MCF 10A (cell line): ENCODE measurements around the gene SIK2. TPM values are rescaled to one million over a fixed set of nuclear protein-coding genes. Genes with fewer than 3 reads are reported as not detected.

Experiments used
- BruUV-seq: library from RNA; stranded (reverse); fragments of 400-500 nt; replicated peaks from 2 replicates; lab custom pipeline; 2021; lab: Mats Ljungman, UMichigan
- CTCF ChIA-PET: fragments of 300-600 bp; sonication (Branson Sonifier 250); formaldehyde crosslinking; extraction: SDS; loops from one replicate; lab custom pipeline; 2021; ENCODE audit warnings: antibody characterized with exemption, inconsistent platforms; lab: Yijun Ruan, JAX
- POLR2A ChIA-PET: fragments of 300-600, 350-650 bp; sonication (Branson Sonifier 250); formaldehyde crosslinking; extraction: SDS; loops from one replicate; lab custom pipeline; 2020; ENCODE audit warnings: antibody characterized with exemption, inconsistent platforms; lab: Yijun Ruan, JAX
- DNase-seq: peaks from one replicate; pipeline ENCODE4 v3.0.0-alpha.2; 2018; ENCODE audit not compliant: unreplicated experiment
- H3K27ac Mint-ChIP-seq: one replicate; pipeline ENCODE4 v1.8.0; 2022; ENCODE audit warnings: mild to moderate bottlenecking, low read depth, mixed read lengths; ENCODE audit not compliant: unreplicated experiment
- H3K27me3 Mint-ChIP-seq: one replicate; pipeline ENCODE4 v1.8.0; 2022; ENCODE audit warnings: mixed read lengths; ENCODE audit not compliant: insufficient read depth, unreplicated experiment
- H3K36me3 Mint-ChIP-seq: one replicate; pipeline ENCODE4 v1.8.0; 2022; ENCODE audit warnings: mild to moderate bottlenecking, moderate library complexity, mixed read lengths; ENCODE audit not compliant: insufficient read depth, unreplicated experiment
- H3K4me1 Mint-ChIP-seq: one replicate; pipeline ENCODE4 v1.8.0; 2022; ENCODE audit warnings: mixed read lengths; ENCODE audit not compliant: insufficient read depth, unreplicated experiment
- H3K4me3 Mint-ChIP-seq: one replicate; pipeline ENCODE4 v1.8.0; 2022; ENCODE audit warnings: mild to moderate bottlenecking, moderate library complexity, mixed read lengths; ENCODE audit not compliant: unreplicated experiment
- H3K9me3 Mint-ChIP-seq: one replicate; pipeline ENCODE4 v1.8.0; 2022; ENCODE audit warnings: mixed read lengths; ENCODE audit not compliant: unreplicated experiment
- intact Hi-C: fragments of 100-400 bp; cut with micrococcal nuclease; formaldehyde crosslinking; loops from 2 replicates; pipeline ENCODE4 v1.14.1; 2022
- total RNA-seq: library from RNA; stranded (reverse); gene quantifications from 2 replicates; pipeline ENCODE4 v1.2.3, GENCODE V29; 2022
- TF ChIP-seq, protein P1 (sequence below): fragments of 200-600 bp; IDR thresholded peaks from one replicate; pipeline ENCODE4 v1.8.0; 2022; ENCODE audit warnings: antibody characterized with exemption, mild to moderate bottlenecking; ENCODE audit not compliant: unreplicated experiment

Gene SIK2
- total RNA-seq, 1 experiment from 2014 or later: 13.7 TPM

DNA sequence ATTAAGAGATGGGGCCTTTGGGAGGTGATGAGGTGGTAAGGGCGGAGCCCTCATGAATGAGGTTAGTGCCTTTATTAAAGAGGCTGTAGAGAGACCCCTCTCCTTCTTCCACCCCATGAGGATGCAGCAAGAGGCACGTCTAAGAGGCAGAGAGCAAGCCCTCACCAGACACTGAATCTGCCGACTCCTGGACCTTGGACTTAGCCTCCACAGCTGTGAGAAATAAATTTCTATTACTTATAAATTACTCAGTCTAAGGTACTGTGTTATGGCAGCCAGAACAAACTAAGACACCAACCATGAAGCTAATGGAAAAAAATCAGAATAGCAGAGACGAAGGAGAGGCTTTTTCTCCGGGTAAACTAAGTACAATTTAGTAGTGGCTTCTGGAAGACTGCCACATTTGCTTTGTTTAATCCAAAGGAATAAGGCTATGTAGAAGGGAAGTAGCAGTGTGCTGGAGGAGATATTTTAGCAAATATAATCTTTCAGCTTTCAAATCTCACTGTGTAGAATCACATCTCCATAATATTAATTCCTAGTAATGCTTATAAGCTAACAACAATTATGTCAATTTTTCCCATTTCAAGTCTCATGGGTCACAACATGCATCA, 12.3 kb upstream of the SIK2 start:
- no peak for DNase-seq
- H3K27ac Mint-ChIP-seq: no peak overlapping the region
- no peaks in the 10 kb centered on the region for H3K4me1 Mint-ChIP-seq
- intact Hi-C loops: loop anchor here (5.0 kb wide), 1 partner anchor 138 kb away; no protein-coding TSS in a partner anchor
- no peaks in the 10 kb centered on the region for H3K9me3 Mint-ChIP-seq
- ChIA-PET CTCF (interaction anchor here (0.6 to 4.3 kb wide), 7 partner anchors 12 to 1491 kb away, joined by 3 to 26 read pairs (median 4); no protein-coding TSS in a partner anchor), POLR2A (interaction anchor here (1.1 to 1.2 kb wide), 2 partner anchors 78 to 177 kb away, joined by 3 read pairs; no protein-coding TSS in a partner anchor)
- TF ChIP-seq, protein P1, sequence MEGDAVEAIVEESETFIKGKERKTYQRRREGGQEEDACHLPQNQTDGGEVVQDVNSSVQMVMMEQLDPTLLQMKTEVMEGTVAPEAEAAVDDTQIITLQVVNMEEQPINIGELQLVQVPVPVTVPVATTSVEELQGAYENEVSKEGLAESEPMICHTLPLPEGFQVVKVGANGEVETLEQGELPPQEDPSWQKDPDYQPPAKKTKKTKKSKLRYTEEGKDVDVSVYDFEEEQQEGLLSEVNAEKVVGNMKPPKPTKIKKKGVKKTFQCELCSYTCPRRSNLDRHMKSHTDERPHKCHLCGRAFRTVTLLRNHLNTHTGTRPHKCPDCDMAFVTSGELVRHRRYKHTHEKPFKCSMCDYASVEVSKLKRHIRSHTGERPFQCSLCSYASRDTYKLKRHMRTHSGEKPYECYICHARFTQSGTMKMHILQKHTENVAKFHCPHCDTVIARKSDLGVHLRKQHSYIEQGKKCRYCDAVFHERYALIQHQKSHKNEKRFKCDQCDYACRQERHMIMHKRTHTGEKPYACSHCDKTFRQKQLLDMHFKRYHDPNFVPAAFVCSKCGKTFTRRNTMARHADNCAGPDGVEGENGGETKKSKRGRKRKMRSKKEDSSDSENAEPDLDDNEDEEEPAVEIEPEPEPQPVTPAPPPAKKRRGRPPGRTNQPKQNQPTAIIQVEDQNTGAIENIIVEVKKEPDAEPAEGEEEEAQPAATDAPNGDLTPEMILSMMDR: no peak
- no peak overlapping the region for H3K4me3 Mint-ChIP-seq
- no peaks in the 10 kb centered on the region for H3K36me3 Mint-ChIP-seq
- no peaks in the 10 kb centered on the region for H3K27me3 Mint-ChIP-seq
- no TSS peak for BruUV-seq

DNA sequence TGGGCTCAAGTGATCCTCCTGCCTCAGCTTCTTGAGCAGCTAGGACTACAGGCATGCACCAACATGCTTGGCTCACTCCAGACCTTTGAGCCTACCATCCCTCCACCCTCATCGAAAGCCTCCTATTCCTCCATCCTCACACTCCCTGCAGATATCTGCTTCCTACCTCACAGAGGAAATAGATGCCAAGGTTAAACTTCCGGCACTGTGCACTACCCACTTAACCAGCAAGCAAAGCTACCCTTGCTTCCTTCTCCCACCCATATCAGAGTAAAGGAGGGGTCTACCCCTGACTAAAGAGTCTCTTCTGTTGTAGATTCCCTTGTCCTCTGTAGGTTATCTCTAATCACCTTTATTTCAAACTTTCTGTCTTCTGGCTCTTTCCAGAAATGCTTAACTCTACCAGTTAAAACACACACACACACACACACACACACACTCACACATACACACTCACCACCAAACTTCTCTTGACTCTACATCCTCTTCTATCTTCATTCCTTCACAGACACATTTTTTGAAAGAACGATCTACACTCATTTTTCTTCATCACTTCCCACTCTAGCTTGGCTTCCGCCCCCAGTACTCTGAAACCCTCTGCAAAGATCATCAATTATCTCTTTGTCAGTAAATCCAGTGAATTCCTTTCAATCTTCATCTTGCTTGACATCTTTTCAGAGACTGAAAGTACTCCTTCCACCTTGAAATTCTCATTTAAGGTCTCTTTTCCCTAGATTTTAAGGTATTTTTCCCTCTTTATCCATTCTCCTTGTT, 10.9 kb upstream of the SIK2 start:
- Mint-ChIP-seq H3K27ac (no peak overlapping the region), H3K9me3 (no peaks in the 10 kb centered on the region), H3K36me3 (no peaks in the 10 kb centered on the region), H3K4me1 (no peaks in the 10 kb centered on the region), H3K4me3 (no peak overlapping the region), H3K27me3 (no peaks in the 10 kb centered on the region)
- CTCF ChIA-PET: interaction anchor here (1.0 to 2.2 kb wide), 3 partner anchors 10 to 251 kb away, joined by 6 to 9 read pairs (median 7); no protein-coding TSS in a partner anchor
- POLR2A ChIA-PET: interaction anchor here (0.5 to 1.3 kb wide), 3 partner anchors 77 to 248 kb away, joined by 3 read pairs; partner anchors contain the start of gene PPP2R1B
- no peak for DNase-seq
- BruUV-seq: no TSS peak
- intact Hi-C loops: no loop called here
- TF ChIP-seq, protein P1: no peak

DNA sequence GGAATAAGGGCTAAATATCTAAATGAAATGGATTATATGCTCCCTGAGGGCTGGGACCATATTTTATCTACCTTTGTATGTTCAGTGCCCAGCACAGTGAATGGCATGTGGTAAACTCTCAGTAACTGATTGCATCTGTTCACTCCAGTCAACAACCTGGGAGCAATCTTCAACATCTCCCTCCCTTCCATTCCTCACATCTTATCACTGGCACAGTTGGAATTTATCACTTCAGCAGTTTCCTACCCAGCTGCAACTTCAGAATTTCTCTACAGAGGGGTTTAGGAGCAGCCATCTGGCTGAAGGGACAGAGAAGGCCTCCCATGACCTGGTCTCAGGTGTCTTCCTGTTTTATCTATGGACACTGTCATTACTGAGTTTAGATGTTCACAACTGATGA, 9.8 kb upstream of the SIK2 start:
- no peak for DNase-seq
- H3K36me3 Mint-ChIP-seq: no peaks in the 10 kb centered on the region
- no peaks in the 10 kb centered on the region for H3K4me1 Mint-ChIP-seq
- no peak overlapping the region for H3K27ac Mint-ChIP-seq
- no peaks in the 10 kb centered on the region for H3K9me3 Mint-ChIP-seq
- BruUV-seq: no TSS peak
- ChIA-PET CTCF (interaction anchor here (0.7 to 1.5 kb wide), 3 partner anchors 17 to 184 kb away, joined by 3 to 4 read pairs (median 3); no protein-coding TSS in a partner anchor), POLR2A (interaction anchor here (1.3 kb wide), 1 partner anchor 174 kb away, joined by 3 read pairs; the partner anchor contains the start of gene PPP2R1B)
- H3K4me3 Mint-ChIP-seq: no peak overlapping the region
- intact Hi-C loops: no loop called here
- H3K27me3 Mint-ChIP-seq: no peaks in the 10 kb centered on the region
- TF ChIP-seq, protein P1: no peak

DNA sequence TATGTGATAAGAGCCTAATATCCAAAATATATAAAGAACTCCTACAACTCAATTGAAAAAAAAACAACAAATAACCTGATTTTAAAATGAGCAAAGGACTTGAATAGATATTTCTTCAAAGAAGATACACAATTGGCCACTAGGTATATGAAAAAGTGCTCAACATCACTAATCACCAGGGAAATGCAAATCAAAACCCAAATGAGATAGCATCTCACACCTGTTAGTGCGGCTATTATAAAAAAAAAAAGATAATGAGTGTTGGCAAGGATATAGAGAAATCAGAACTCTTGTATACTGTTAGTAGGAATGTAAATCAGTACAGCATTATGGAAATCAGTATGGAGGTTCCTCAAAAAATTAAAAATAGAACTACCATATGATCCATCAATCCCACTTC, 5.9 kb upstream of the SIK2 start:
- H3K4me3 Mint-ChIP-seq: no peak overlapping the region
- H3K9me3 Mint-ChIP-seq: no peaks in the 10 kb centered on the region
- POLR2A ChIA-PET: interaction anchor here (1.0 kb wide), 1 partner anchor 13 kb away, joined by 4 read pairs; no protein-coding TSS in a partner anchor
- no peaks in the 10 kb centered on the region for H3K27me3 Mint-ChIP-seq
- DNase-seq: no peak
- TF ChIP-seq, protein P1: no peak
- peaks cover 10% of the 10 kb centered on the region for H3K4me1 Mint-ChIP-seq
- H3K27ac Mint-ChIP-seq: no peak overlapping the region
- intact Hi-C loops: no loop called here
- CTCF ChIA-PET: interaction anchor here (1.6 kb wide), 1 partner anchor 171 kb away, joined by 4 read pairs; no protein-coding TSS in a partner anchor
- BruUV-seq: no TSS peak
- H3K36me3 Mint-ChIP-seq: no peaks in the 10 kb centered on the region
